ENCODE data around the gene NDST4. TPM values are rescaled to one million over a fixed set of nuclear protein-coding genes. Genes with fewer than 3 reads are reported as not detected.

NDST4 gene
- total and polyA plus RNA-seq, 2 donors (not counting 1 experiment from before 2014, with no cell fraction given), result not detected

GRCh38 chr4:114815760-114816159, 297.7 kb downstream of the NDST4 start:
- H3K79me2 ChIP-seq (ENCODE audit: control insufficient read depth, insufficient read depth, low read length), result no peaks in the 10 kb centered on the region
- no peak for DNase-seq (ENCODE audit: low read depth in 2 of 2)
- H2AFZ ChIP-seq (ENCODE audit: low read length), result no peak overlapping the region
- H3K4me3 ChIP-seq (replicated peaks in 1 of 4; ENCODE audit: control extremely low read depth in 1 of 4, insufficient read depth in 1 of 4, low read depth in 3 of 4, low read length in 4 of 4), result no peak overlapping the region
- H3K9ac ChIP-seq (ENCODE audit: insufficient read depth, low read length), result no peak overlapping the region
- H3K4me1 ChIP-seq (ENCODE audit: control insufficient read depth, extremely low read depth, insufficient read depth, low read length), result no peaks in the 10 kb centered on the region
- H3K27ac ChIP-seq (ENCODE audit: insufficient read depth, low read length), result no peak overlapping the region
- no peaks in the 10 kb centered on the region for H3K27me3 ChIP-seq (ENCODE audit: control insufficient read depth, insufficient read depth, low read length)
- no peaks in the 10 kb centered on the region for H3K9me3 ChIP-seq (ENCODE audit: control insufficient read depth, insufficient read depth, low read depth, low read length)
- no peaks in the 10 kb centered on the region for H3K36me3 ChIP-seq (ENCODE audit: control insufficient read depth, insufficient read depth, low read length)
- H3K4me2 ChIP-seq (ENCODE audit: extremely low read depth, insufficient read depth, low read length), result no peak overlapping the region
- TF ChIP-seq CTCF (conservative IDR thresholded peaks at IDR 0.05 in 1 of 2, IDR thresholded peaks at IDR 0.05 in 1 of 2; ENCODE audit: low read depth in 1 of 2, low read length in 2 of 2) (no peak), EZH2 (IDR thresholded peaks at IDR 0.05; ENCODE audit: low read length, missing control alignments) (no peak)
- no peaks in the 10 kb centered on the region for H4K20me1 ChIP-seq (ENCODE audit: control insufficient read depth, extremely low read depth, insufficient read depth, low read length)

- Histone ChIP-seq H3K36me3 (ENCODE audit: control insufficient read depth, insufficient read depth, low read length) (no peaks in the 10 kb centered on the region), H4K20me1 (ENCODE audit: control insufficient read depth, extremely low read depth, insufficient read depth, low read length) (no peaks in the 10 kb centered on the region), H3K9ac (ENCODE audit: insufficient read depth, low read length) (no peak overlapping the region), H3K4me3 (replicated peaks in 1 of 4; ENCODE audit: control extremely low read depth in 1 of 4, insufficient read depth in 1 of 4, low read depth in 3 of 4, low read length in 4 of 4) (no peak overlapping the region), H3K9me3 (ENCODE audit: control insufficient read depth, insufficient read depth, low read depth, low read length) (no peaks in the 10 kb centered on the region), H3K79me2 (ENCODE audit: control insufficient read depth, insufficient read depth, low read length) (no peaks in the 10 kb centered on the region), H3K4me2 (ENCODE audit: extremely low read depth, insufficient read depth, low read length) (no peak overlapping the region), H3K27ac (ENCODE audit: insufficient read depth, low read length) (no peak overlapping the region), H3K4me1 (ENCODE audit: control insufficient read depth, extremely low read depth, insufficient read depth, low read length) (no peaks in the 10 kb centered on the region), H2AFZ (ENCODE audit: low read length) (no peak overlapping the region), H3K27me3 (ENCODE audit: control insufficient read depth, insufficient read depth, low read length) (no peaks in the 10 kb centered on the region)
- TF ChIP-seq EZH2 (IDR thresholded peaks at IDR 0.05; ENCODE audit: low read length, missing control alignments) (no peak), CTCF (conservative IDR thresholded peaks at IDR 0.05 in 1 of 2, IDR thresholded peaks at IDR 0.05 in 1 of 2; ENCODE audit: low read depth in 1 of 2, low read length in 2 of 2) (no peak)
- DNase-seq (ENCODE audit: low read depth in 2 of 2), result no peak
Observed at GRCh38 chr4:114813961-114814360, 299.5 kb downstream of the NDST4 start.

GRCh38 chr4:114811564-114812301, 301.7 kb downstream of the NDST4 start:
- Histone ChIP-seq H2AFZ (ENCODE audit: low read length) (no peak overlapping the region), H3K4me1 (ENCODE audit: control insufficient read depth, extremely low read depth, insufficient read depth, low read length) (no peaks in the 10 kb centered on the region), H3K27me3 (ENCODE audit: control insufficient read depth, insufficient read depth, low read length) (no peaks in the 10 kb centered on the region), H3K36me3 (ENCODE audit: control insufficient read depth, insufficient read depth, low read length) (no peaks in the 10 kb centered on the region), H3K27ac (ENCODE audit: insufficient read depth, low read length) (no peak overlapping the region), H3K79me2 (ENCODE audit: control insufficient read depth, insufficient read depth, low read length) (no peaks in the 10 kb centered on the region), H3K9ac (ENCODE audit: insufficient read depth, low read length) (no peak overlapping the region), H3K9me3 (ENCODE audit: control insufficient read depth, insufficient read depth, low read depth, low read length) (no peaks in the 10 kb centered on the region), H4K20me1 (ENCODE audit: control insufficient read depth, extremely low read depth, insufficient read depth, low read length) (no peaks in the 10 kb centered on the region), H3K4me2 (ENCODE audit: extremely low read depth, insufficient read depth, low read length) (no peak overlapping the region), H3K4me3 (replicated peaks in 1 of 4; ENCODE audit: control extremely low read depth in 1 of 4, insufficient read depth in 1 of 4, low read depth in 3 of 4, low read length in 4 of 4) (no peak overlapping the region)
- TF ChIP-seq EZH2 (IDR thresholded peaks at IDR 0.05; ENCODE audit: low read length, missing control alignments) (no peak), CTCF (conservative IDR thresholded peaks at IDR 0.05 in 1 of 2, IDR thresholded peaks at IDR 0.05 in 1 of 2; ENCODE audit: low read depth in 1 of 2, low read length in 2 of 2) (no peak)
- no peak for DNase-seq (ENCODE audit: low read depth in 2 of 2)
